Panc1 (cell line): ENCODE measurements around the gene LRCH2. TPM values are rescaled to one million over a fixed set of nuclear protein-coding genes. Genes with fewer than 3 reads are reported as not detected.

Experiments
- ATAC-seq: fragments of 200-7000 bp; cut with Tn5 transposase; 2 replicates; pipeline ENCODE4 v1.9.1; 2020; ENCODE audit warnings: mild to moderate bottlenecking, moderate library complexity
- BruUV-seq: library from RNA; stranded (reverse); fragments of 400-500 nt; replicated peaks from 2 replicates; lab custom pipeline; 2021; lab: Mats Ljungman, UMichigan
- CTCF ChIA-PET: fragments of 300-600 bp; sonication (Branson Sonifier 250); formaldehyde crosslinking; loops from one replicate; lab custom pipeline; 2022; ENCODE audit warnings: antibody characterized with exemption; lab: Charles Lee
- POLR2A ChIA-PET: fragments of 300-600 bp; sonication (Branson Sonifier 250); formaldehyde crosslinking; loops from one replicate; lab custom pipeline; 2022; ENCODE audit warnings: antibody characterized with exemption; lab: Charles Lee
- DNase-seq: peaks from one replicate; pipeline ENCODE4 v3.0.0-alpha.2; 2010; ENCODE audit warnings: low read depth, low spot score
- H3K27ac ChIP-seq: 2 replicates; pipeline ENCODE4 v1.5.1; 2011; ENCODE audit warnings: mild to moderate bottlenecking, low read length, inconsistent platforms
- H3K27me3 ChIP-seq: fragments of 200-500 bp; sonication (Bioruptor generic); 2 replicates; pipeline ENCODE4 v1.6.0; 2014; ENCODE audit warnings: low read length, inconsistent platforms; ENCODE audit not compliant: control insufficient read depth, insufficient read depth
- H3K36me3 ChIP-seq: fragments of 200-500 bp; sonication (Bioruptor generic); 2 replicates; pipeline ENCODE4 v1.5.1; 2014; ENCODE audit warnings: inconsistent platforms, mild to moderate bottlenecking, low read length, moderate library complexity; ENCODE audit not compliant: control insufficient read depth, insufficient read depth
- H3K4me1 ChIP-seq: 2 replicates; pipeline ENCODE4 v1.5.1; 2011; ENCODE audit warnings: inconsistent platforms, mild to moderate bottlenecking, low read length, moderate library complexity; ENCODE audit not compliant: control insufficient read depth, insufficient read depth
- H3K4me3 ChIP-seq, 2 experiments: 2 replicates each; pipeline ENCODE4 v1.5.1; 2011 to 2012; ENCODE audit warnings: low read depth in 2 of 2, low read length in 2 of 2, mild to moderate bottlenecking in 2 of 2, inconsistent platforms in 1 of 2, moderate library complexity in 1 of 2
- H3K9me3 ChIP-seq: fragments of 200-500 bp; sonication (Bioruptor generic); 2 replicates; pipeline ENCODE4 v1.5.1; 2014; ENCODE audit warnings: low read depth, mild to moderate bottlenecking, inconsistent platforms, low read length, moderate library complexity; ENCODE audit not compliant: control insufficient read depth, insufficient read depth
- POLR2AphosphoS5 ChIP-seq: IDR thresholded peaks from 2 replicates; pipeline ENCODE4 v1.6.1; 2012; ENCODE audit warnings: mild to moderate bottlenecking, low read depth, low read length, moderate library complexity
- SIN3A ChIP-seq: IDR thresholded peaks from 2 replicates; pipeline ENCODE4 v1.6.1; 2012; ENCODE audit warnings: low read depth, mild to moderate bottlenecking, low read length, moderate library complexity, borderline replicate concordance; ENCODE audit not compliant: insufficient read depth
- TCF7L2 ChIP-seq: IDR thresholded peaks from 2 replicates; pipeline ENCODE4 v1.6.1; 2011; ENCODE audit warnings: mild to moderate bottlenecking, low read depth, low read length, inconsistent platforms
- in situ Hi-C: cut with HindIII; loops from 2 replicates; pipeline ENCODE4 v1.10.0; 2016; ENCODE audit warnings: low sequenced_read_pairs, low pct_unique_long_range_greater_than_20kb
- intact Hi-C: fragments of 100-400 bp; cut with micrococcal nuclease; formaldehyde crosslinking; loops from one replicate; pipeline ENCODE4 v1.10.0; 2022; ENCODE audit not compliant: unreplicated experiment
- total RNA-seq: library from RNA; stranded (reverse); gene quantifications from one replicate; pipeline ENCODE4 v1.2.1, GENCODE V29; 2021; ENCODE audit not compliant: unreplicated experiment
- TF ChIP-seq, protein P1 (sequence below): fragments of 450-650 bp; IDR thresholded peaks from 2 replicates; pipeline ENCODE4 v1.5.1; 2017; ENCODE audit warnings: mild to moderate bottlenecking
- TF ChIP-seq, protein P2 (sequence below), 2 experiments: IDR thresholded peaks; 2 replicates each; pipeline ENCODE4 v1.6.1; 2011 to 2012; ENCODE audit warnings: low read depth in 2 of 2, control low read depth in 1 of 2, low read length in 1 of 2, mild to moderate bottlenecking in 1 of 2, moderate library complexity in 1 of 2; ENCODE audit not compliant: insufficient read depth in 1 of 2

The LRCH2 gene
- total RNA-seq, 1 experiment from 2014 or later, result 0.13 TPM

DNA sequence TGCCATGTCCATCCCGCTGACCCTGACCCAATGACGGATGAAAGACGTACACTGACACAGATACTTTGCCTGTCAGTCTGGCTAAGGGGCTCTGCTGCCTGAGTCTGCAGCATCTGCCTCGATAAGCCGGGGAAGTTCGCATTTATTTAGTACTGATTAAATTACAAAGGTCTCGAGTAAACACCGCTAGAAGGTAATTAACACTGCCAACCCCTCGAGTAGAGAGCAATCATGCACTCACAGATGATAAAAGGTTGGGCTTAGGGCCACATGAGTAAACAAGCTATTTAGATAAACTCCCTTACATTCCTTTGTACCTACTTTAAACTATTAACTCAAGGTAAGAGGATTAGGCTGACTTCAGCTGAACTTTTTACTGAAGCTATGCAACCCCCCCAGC lies 60.7 kb downstream of the LRCH2 start:
- Histone ChIP-seq H3K27me3 (no peaks in the 10 kb centered on the region), H3K4me3 (no peak overlapping the region), H3K4me1 (no peaks in the 10 kb centered on the region), H3K27ac (no peak overlapping the region), H3K9me3 (no peaks in the 10 kb centered on the region), H3K36me3 (no peaks in the 10 kb centered on the region)
- intact Hi-C loops (no loop called here), in situ Hi-C loops (no loop called here)
- ATAC-seq, result no peak
- BruUV-seq, result no TSS peak
- ChIA-PET CTCF (no interaction called here), POLR2A (no interaction called here)
- DNase-seq, result no peak
- TF ChIP-seq, protein P1, sequence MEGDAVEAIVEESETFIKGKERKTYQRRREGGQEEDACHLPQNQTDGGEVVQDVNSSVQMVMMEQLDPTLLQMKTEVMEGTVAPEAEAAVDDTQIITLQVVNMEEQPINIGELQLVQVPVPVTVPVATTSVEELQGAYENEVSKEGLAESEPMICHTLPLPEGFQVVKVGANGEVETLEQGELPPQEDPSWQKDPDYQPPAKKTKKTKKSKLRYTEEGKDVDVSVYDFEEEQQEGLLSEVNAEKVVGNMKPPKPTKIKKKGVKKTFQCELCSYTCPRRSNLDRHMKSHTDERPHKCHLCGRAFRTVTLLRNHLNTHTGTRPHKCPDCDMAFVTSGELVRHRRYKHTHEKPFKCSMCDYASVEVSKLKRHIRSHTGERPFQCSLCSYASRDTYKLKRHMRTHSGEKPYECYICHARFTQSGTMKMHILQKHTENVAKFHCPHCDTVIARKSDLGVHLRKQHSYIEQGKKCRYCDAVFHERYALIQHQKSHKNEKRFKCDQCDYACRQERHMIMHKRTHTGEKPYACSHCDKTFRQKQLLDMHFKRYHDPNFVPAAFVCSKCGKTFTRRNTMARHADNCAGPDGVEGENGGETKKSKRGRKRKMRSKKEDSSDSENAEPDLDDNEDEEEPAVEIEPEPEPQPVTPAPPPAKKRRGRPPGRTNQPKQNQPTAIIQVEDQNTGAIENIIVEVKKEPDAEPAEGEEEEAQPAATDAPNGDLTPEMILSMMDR, result no peak
- TF ChIP-seq POLR2AphosphoS5 (no peak), SIN3A (no peak), TCF7L2 (no peak)
- TF ChIP-seq, protein P2, sequence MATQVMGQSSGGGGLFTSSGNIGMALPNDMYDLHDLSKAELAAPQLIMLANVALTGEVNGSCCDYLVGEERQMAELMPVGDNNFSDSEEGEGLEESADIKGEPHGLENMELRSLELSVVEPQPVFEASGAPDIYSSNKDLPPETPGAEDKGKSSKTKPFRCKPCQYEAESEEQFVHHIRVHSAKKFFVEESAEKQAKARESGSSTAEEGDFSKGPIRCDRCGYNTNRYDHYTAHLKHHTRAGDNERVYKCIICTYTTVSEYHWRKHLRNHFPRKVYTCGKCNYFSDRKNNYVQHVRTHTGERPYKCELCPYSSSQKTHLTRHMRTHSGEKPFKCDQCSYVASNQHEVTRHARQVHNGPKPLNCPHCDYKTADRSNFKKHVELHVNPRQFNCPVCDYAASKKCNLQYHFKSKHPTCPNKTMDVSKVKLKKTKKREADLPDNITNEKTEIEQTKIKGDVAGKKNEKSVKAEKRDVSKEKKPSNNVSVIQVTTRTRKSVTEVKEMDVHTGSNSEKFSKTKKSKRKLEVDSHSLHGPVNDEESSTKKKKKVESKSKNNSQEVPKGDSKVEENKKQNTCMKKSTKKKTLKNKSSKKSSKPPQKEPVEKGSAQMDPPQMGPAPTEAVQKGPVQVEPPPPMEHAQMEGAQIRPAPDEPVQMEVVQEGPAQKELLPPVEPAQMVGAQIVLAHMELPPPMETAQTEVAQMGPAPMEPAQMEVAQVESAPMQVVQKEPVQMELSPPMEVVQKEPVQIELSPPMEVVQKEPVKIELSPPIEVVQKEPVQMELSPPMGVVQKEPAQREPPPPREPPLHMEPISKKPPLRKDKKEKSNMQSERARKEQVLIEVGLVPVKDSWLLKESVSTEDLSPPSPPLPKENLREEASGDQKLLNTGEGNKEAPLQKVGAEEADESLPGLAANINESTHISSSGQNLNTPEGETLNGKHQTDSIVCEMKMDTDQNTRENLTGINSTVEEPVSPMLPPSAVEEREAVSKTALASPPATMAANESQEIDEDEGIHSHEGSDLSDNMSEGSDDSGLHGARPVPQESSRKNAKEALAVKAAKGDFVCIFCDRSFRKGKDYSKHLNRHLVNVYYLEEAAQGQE (IDR thresholded peaks at IDR 0.05; ENCODE audit: insufficient read depth in 1 of 2, low read depth in 2 of 2, low read length in 1 of 2), result no peak

- H3K4me3 ChIP-seq, result no peak overlapping the region
- in situ Hi-C loops (no loop called here), intact Hi-C loops (loop anchor here (5.0 to 10.0 kb wide), 2 partner anchors 182 to 520 kb away; no protein-coding TSS in a partner anchor)
- no peaks in the 10 kb centered on the region for H3K36me3 ChIP-seq
- ATAC-seq (no peak), DNase-seq (no peak)
- no peak for TF ChIP-seq SIN3A
- TF ChIP-seq, protein P1, result peak; percentile 39; the same call in 1 of the 2 replicates
- no peaks in the 10 kb centered on the region for H3K27me3 ChIP-seq
- ChIA-PET POLR2A (no interaction called here), CTCF (no interaction called here)
- no peaks in the 10 kb centered on the region for H3K9me3 ChIP-seq
- BruUV-seq, result no TSS peak
- H3K4me1 ChIP-seq, result no peaks in the 10 kb centered on the region
- no peak overlapping the region for H3K27ac ChIP-seq
Measured at GRCh38 chrX:115147220-115147619, 86.7 kb downstream of the LRCH2 start.
